ENCODE data around the gene ARIH2. TPM values are rescaled to one million over a fixed set of nuclear protein-coding genes. Genes with fewer than 3 reads are reported as not detected.

ARIH2 gene
- total and polyA plus RNA-seq, 9 of the 15 experiments (the other 6 are each of a cell fraction or from before 2014, with no cell fraction given) = 27.0 to 120 (median 108) TPM

- in situ Hi-C loops (cut with MboI) = no loop called here
- DNase-seq (ENCODE audit: extremely low read depth in 1 of 4, low spot score in 3 of 4) (no peak), FAIRE-seq (no peak), ATAC-seq (no peak)
- no TSS peak for BruUV-seq (replicated peaks)
- Histone ChIP-seq H3K36me3 (ENCODE audit: control insufficient read depth, insufficient read depth, low read length) (peaks cover 3% of the 10 kb centered on the region; the same call in 1 of the 3 replicates), H3K4me1 (replicated peaks in 1 of 2; ENCODE audit: control insufficient read depth in 2 of 2, insufficient read depth in 2 of 2, low read length in 2 of 2) (no peaks in the 10 kb centered on the region), H3K9me1 (ENCODE audit: control insufficient read depth, insufficient read depth, low read length) (no peaks in the 10 kb centered on the region), H3K9ac (ENCODE audit: insufficient read depth in 1 of 2, low read depth in 2 of 2, low read length in 2 of 2) (no peak overlapping the region), H3K27me3 (ENCODE audit: control insufficient read depth in 2 of 2, insufficient read depth in 2 of 2, low read length in 2 of 2) (no peaks in the 10 kb centered on the region), H3K4me2 (ENCODE audit: insufficient read depth, low read length) (no peak overlapping the region), H2AFZ (ENCODE audit: low read depth, low read length) (no peak overlapping the region), H3K9me3 (replicated peaks; ENCODE audit: control insufficient read depth, insufficient read depth, low read depth, low read length) (no peaks in the 10 kb centered on the region), H3K79me2 (ENCODE audit: control insufficient read depth, insufficient read depth, low read length) (no peaks in the 10 kb centered on the region), H4K20me1 (replicated peaks; ENCODE audit: control insufficient read depth, insufficient read depth, low read length) (no peaks in the 10 kb centered on the region), H3K4me3 (no peak overlapping the region), H3K27ac (ENCODE audit: extremely low read depth, low read depth, low read length) (no peak overlapping the region)
- intact Hi-C loops (cut with micrococcal nuclease) = no loop called here
- ChIA-PET CTCF (ENCODE audit: low intra/inter-chr PET ratio) (no interaction called here), POLR2A (interaction anchor here (0.5 kb wide), 1 partner anchor 39 kb away, joined by 3 read pairs; the partner anchor contains the start of gene ARIH2)
- no peak for TF ChIP-seq JUNB (CRISPR knock-in tag; conservative IDR thresholded peaks at IDR 0.05)
- TF ChIP-seq PHF20 (IDR thresholded peaks at IDR 0.05; ENCODE audit: partially characterized antibody) = no peak
- no peak for TF ChIP-seq TFE3 (CRISPR knock-in tag; IDR thresholded peaks at IDR 0.05)
- no peak for TF ChIP-seq MTF1 (CRISPR knock-in tag; IDR thresholded peaks at IDR 0.05; ENCODE audit: borderline replicate concordance)
- no peak for TF ChIP-seq NR2C2 (CRISPR knock-in tag; IDR thresholded peaks at IDR 0.05)
- no peak for TF ChIP-seq NR2C2 (tag; IDR thresholded peaks at IDR 0.05)
- no peak for TF ChIP-seq SMARCA4 (IDR thresholded peaks at IDR 0.05)
- TF ChIP-seq ZNF253 (CRISPR knock-in tag; conservative IDR thresholded peaks at IDR 0.05) = no peak
- no peak for TF ChIP-seq ZNF175 (CRISPR knock-in tag; IDR thresholded peaks at IDR 0.05; ENCODE audit: low read depth)
- TF ChIP-seq JUN (IDR thresholded peaks at IDR 0.05; ENCODE audit: borderline replicate concordance, low read depth, low read length) = no peak
- TF ChIP-seq JUN (CRISPR knock-in tag; IDR thresholded peaks at IDR 0.05; ENCODE audit: borderline replicate concordance) = no peak
- no peak for TF ChIP-seq ZBTB49 (CRISPR knock-in tag; IDR thresholded peaks at IDR 0.05; ENCODE audit: borderline replicate concordance)
- TF ChIP-seq RUNX1 (IDR thresholded peaks at IDR 0.05; ENCODE audit: low read depth) = no peak
- no peak for TF ChIP-seq ATF7 (IDR thresholded peaks at IDR 0.05)
- TF ChIP-seq, protein P1, sequence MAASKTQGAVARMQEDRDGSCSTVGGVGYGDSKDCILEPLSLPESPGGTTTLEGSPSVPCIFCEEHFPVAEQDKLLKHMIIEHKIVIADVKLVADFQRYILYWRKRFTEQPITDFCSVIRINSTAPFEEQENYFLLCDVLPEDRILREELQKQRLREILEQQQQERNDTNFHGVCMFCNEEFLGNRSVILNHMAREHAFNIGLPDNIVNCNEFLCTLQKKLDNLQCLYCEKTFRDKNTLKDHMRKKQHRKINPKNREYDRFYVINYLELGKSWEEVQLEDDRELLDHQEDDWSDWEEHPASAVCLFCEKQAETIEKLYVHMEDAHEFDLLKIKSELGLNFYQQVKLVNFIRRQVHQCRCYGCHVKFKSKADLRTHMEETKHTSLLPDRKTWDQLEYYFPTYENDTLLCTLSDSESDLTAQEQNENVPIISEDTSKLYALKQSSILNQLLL (CRISPR knock-in tag; IDR thresholded peaks at IDR 0.05; ENCODE audit: borderline replicate concordance) = no peak
- no peak for TF ChIP-seq ZNF696 (CRISPR knock-in tag; conservative IDR thresholded peaks at IDR 0.05)
- TF ChIP-seq DPF2 (IDR thresholded peaks at IDR 0.05) = no peak
- no peak for TF ChIP-seq PTTG1 (tag; IDR thresholded peaks at IDR 0.05; ENCODE audit: low read depth)
- no peak for TF ChIP-seq ZNF445 (CRISPR knock-in tag; IDR thresholded peaks at IDR 0.05; ENCODE audit: low read depth)
- TF ChIP-seq KHSRP (IDR thresholded peaks at IDR 0.05) = no peak
- 77% methylated on average over 6 of the region's 6 CpGs for WGBS (ENCODE audit: insufficient coverage, low coverage, missing lambda C conversion rate)
These were observed 39.2 kb upstream of the ARIH2 start for GRCh38 chr3:48879307-48879993.
